ENCODE measurements around the gene FLRT1.

- TF ChIP-seq CTCF (IDR thresholded peaks at IDR 0.05) (no peak), EZH2 (IDR thresholded peaks at IDR 0.05) (no peak)
Measured at GRCh38 chr11:64049509-64049908, 13.8 kb downstream of the FLRT1 start.

Data from neural progenitor cell (in vitro differentiated cells).